Cardiac septum (tissue), 1 donor: Measurements from ENCODE around the gene PYGM. TPM values are rescaled to one million over a fixed set of nuclear protein-coding genes. Genes with fewer than 3 reads are reported as not detected.
A peak's percentile ranks its signal among the peaks of the same experiment; 100 is the strongest.

Experiments
- DNase-seq: peaks from one replicate; pipeline ENCODE4 v3.0.0-alpha.2; 2020; ENCODE audit warnings: low spot score
- intact Hi-C: fragments of 100-400 bp; cut with DNase I; formaldehyde crosslinking; loops from one replicate; pipeline ENCODE4 v1.14.0; 2022
- total RNA-seq: library from RNA; stranded (reverse); fragmentation: NEBNext Ultra II Directional; extraction: Animal tissue kit (Norgen Biotek cat#: 25700); gene quantifications from one replicate; pipeline ENCODE4 v1.2.1, GENCODE V29; 2021
- donor health status: DM: no; HTN: no; CAD: no.

The PYGM gene
- total RNA-seq, 1 donor from 2014 or later = 42.5 TPM

DNA sequence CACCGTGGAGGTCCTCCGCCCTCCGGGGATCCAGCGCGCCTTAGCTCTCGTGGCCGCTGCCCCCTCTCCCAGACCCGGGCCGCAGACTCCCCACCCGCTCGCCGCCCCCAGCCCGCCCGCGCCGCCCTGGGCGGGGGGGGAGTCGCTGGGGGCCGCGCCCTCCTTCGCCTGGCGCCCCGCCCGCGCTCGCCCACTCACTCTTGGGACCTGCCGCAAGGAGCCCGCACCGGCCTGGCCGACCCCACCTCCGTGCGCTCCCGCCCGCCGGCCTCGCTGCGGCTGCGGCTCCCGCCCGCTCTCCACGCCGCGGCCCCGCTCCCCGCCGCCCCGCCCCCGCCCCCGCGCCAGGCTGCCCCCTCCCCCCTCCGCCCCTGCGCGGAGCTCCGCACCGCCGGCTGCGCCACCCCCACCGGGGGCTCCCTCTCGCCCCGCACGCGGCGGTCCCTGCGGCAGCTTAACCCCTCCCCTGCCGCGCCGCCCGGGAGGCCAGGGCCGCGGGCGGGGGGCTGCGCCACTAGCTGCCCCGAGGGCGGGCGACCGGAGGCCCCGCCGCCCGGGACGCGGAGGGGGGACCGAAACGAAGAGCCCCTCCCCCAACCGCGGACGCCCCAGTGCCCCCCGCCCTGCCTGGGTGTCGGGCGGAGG lies 15.1 kb downstream of the PYGM start:
- DNase-seq = no peak
- intact Hi-C loops = loop anchor here (1.0 kb wide), 1 partner anchor 34 kb away; the partner anchor contains the start of gene SF1

DNA sequence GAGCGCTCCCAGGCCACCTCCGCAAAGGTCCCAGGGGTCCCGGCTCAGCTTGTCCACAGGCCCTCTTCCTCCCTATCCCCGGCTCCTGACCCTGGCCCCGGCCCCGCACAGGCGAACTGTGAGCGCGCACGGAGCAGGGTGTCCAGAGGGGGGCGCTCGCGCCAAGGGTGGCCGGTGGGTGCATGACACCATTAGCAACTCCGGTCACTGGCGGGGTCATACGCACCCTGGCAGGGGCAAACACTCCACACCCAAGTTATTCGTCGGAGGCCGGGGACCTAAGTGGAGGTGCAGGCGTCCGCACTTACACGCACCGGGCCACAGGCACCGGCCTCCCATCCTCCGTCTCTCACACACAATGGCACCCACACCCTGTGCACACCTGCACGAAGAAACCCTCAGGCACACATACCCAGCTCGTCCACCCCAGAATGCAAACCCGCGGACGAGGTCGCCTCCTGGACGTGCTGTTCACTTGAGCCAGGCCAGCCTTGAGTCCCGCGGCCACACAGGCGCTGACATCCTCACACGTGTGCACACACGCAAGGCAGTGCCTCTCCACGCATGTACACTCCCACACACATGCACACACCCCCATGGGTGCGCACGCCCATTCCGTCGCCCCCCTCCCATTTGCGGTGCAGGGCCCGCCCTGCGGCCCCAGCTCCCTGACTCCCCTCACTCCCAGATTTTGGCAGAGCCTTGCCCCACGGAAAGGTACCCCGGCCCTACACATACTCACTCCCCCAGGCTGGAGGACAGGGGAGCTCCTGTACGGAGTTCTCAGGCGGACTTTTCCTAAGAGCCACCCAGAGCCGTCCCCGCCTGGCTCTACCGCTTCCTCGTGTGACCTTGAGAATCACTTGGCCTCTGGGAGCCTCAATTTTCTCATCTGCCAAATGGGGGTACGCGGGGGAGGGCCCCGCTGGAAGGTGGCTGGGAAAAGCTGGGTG lies 15.9 kb downstream of the PYGM start, which contains the start of gene RASGRP2:
RASGRP2 (minus strand) TSS at position 552 of the 953 bp plus-strand sequence. CDS start 1,276 bp downstream, outside the sequence.
- intact Hi-C loops = loop anchor here (1.0 kb wide), 1 partner anchor 34 kb away; the partner anchor contains the start of gene SF1
- peak; percentile 97 for DNase-seq

DNA sequence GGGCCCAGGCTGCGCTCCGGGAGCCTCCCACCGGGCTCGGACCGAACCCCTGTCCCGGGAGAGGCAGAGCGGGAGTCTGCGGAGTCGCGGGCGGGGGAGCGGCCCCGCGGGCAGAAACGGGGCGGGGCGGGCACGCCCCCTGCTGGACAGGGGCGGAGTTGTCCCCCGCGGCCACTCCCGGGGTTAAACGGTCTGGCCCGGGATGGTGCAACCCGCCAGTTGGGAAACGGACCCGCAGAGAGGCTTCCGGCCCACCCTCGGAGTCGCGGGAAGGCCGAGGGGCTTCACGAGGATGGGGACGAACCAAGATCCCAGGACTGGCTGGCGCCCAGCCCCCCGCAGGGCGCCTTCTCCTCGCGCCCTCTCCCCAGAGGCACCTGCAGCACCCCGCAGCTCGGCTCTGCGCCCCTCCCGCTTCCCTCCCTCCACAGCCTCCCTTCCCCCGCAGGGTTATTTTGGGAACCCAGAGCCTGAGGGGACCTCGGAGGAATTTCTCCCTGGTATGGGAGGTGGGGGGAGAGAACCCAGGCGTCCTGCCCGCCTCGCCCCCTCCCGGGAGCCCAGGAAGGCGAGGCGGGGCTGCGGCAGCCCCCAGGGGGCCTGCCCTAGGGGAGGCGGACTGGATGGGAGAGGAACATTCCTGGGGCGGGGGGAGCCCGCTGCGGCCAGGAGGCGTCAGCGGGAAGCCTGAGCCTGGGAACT lies 16.7 kb downstream of the PYGM start:
- intact Hi-C loops = no loop called here
- peak; percentile 95 for DNase-seq

DNA sequence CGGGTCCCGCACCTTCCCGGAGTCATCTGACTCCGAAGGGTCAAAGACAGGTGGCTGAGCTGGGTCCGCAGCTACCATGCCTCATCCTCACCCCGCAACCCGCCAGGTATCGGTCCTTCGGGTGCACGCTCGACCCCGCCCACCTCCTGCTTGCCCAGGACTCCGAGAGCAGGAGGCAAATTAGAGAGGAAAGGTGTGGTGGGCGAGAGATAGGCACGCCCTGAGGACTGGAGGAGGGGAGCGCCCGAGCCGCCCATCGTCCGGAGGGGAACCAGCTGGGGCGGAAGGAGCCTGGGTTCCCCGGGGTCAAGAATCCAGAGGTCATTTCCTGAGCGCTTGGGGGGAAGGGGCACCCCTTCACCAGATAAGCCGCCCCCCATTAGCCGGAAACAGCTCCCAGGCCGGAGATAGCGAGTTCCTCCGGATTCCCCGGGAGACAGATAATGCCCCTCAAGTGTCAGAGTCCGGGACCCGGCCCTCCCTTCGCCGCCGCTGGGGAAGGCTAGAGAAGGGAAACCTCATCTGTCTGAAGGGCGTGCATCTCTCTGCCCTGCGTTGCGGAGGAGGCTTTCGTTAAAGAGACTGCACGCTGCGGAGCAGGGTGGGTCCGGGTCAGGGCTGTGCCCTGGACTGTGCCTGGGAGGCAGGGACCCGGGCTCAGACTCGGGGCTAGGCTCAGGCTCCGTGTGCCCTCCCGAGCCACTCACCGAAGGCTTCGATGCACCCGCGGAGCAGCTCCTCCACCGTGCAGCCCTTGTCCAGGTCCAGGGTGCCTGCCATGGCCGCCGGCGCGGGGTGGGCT lies 17.5 kb downstream of the PYGM start:
- DNase-seq = no peak
- intact Hi-C loops = no loop called here

DNA sequence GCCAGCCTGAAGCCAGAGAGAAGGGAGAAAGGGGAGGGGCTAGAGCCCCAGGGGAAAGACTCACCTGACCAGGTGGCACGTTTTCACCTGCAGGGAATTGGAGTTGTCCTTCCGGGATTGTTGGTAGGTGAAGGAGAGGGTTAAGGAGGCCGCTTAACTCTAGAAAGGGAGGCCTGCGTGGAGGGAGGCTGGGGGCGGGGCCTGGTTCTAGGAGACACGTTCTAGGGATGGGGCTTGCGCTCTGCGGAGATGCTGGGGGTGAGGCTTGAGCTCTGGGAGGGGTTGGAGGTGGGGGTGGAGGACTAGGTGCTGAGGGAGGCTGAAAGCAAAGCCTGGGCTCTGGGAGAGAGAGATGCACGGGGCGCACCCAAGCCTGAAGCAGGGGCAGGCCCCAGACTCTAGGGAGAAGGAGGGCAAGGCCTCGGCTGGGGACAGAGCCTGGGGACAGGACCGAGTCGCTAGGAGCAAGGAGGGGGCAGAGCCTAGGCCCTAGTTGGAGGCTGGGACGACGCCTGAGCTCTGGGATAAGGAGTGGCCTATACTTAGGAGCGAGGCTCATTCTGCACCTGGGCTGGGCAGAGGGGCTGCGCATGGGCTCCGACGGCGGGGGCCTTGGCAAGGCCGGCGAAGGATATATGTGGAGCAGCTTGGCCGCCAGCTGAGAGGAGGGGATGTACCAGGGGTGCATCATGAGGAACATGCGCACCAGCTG lies 18.2 kb downstream of the PYGM start:
- intact Hi-C loops = no loop called here
- DNase-seq = no peak

DNA sequence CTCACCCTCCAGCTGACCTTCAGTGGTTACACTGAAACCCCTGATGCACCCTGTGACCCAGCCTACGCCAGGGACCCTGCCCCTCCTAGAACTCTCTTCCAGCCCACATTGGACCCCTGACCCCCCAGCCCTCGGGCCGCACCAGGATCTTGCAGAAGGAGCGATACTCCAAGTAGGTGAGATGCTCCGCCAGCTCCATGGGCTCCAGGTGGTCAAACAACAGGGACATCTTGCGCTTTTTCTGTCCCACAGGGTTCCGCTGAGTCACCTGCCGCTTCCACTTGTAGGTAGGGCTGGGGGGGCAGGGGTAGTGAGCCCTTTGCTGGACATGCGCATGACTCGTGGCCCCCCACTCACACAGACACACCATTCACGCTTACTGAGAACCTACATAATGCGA lies 19.9 kb downstream of the PYGM start:
- DNase-seq = no peak
- intact Hi-C loops = no loop called here

DNA sequence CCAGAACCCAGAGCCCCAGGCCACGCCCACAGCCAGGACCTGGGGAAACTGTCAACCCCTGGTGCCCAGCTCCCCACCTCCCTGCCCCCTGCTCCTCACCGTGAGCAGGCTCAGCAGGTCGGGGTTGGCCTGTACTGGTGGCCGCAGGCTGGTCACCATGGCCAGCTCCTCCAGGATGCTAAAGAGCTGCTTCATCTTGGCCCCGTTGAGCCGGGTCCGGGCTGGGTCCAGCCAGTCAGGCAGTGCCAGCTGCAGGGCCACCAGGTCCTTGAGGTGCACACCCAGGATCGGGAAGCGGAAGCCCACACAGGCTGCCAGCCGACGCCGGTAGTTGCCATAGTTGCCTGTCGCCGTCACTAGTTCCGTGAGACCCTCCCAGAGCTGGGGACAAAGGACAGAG lies 23.1 kb downstream of the PYGM start:
- no peak for DNase-seq
- intact Hi-C loops = no loop called here

DNA sequence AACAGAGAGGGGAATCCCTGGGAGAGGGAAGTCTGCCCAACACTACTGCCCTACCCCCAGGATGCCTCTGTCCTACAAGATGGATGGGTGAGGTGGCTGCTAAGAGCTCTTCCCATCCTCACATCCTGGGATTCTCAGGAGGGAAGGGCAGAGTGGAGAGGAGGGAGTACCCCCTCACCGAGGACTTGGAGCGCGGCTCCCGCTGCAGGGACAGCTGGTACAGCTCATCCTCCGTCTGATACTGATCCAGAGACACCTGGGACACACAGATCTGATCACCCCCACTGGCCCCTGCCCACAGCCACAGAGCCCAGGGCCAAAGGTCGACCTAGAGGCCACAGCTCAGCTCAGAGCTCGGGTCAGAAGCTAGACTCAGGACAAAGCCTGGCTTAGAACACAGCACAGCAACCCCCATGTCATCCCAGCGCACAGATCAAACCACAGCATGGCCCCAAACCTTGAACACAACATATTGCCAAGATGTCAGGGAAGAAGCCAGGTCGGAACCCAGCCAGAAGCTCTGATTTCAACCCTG lies 24.0 kb downstream of the PYGM start:
- DNase-seq = no peak
- intact Hi-C loops = no loop called here

DNA sequence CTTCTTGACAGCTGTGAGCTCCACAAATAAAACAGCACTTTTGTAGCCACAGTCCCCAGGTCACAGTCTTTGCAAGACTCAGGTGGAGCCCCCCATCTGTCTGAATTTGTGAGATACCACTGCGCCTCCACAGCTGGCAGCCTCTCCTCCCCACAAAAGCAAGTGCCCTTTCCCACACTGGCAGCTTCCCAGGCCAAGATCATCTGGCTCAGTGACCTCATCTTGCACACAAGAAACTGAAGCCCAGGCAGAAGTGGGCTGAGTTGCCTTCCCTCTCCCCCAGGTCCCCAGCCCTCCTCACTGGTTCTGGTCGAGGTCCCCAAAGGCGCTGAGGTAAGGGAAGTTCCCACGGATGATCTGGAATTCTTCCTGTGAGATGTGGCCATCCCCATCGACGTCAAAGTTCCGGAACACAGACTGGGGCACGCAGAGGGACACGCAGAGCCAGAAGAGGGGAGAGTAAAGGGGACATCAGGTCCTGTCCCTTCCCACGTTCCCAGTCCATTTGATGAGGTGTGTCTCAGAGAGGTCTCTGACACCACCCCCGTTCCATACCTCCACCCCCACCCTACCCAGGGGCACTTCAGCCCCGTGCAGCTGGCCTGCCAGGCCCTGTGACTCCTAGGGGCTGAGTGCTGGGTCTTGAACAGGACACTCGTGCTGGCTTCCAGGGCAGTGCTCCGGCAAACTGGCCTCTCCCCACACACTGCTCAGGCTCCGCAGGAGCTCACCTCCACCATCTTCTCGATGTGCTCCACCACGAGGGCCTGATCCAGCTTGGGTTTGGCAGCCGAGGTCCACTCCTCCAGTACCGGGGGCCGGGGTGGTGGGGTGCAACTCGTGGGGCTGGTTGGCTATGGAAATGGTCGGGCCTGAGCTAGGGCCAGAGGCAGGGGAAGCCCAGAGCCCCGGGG lies 24.7 kb downstream of the PYGM start:
- DNase-seq = no peak
- intact Hi-C loops = no loop called here

DNA sequence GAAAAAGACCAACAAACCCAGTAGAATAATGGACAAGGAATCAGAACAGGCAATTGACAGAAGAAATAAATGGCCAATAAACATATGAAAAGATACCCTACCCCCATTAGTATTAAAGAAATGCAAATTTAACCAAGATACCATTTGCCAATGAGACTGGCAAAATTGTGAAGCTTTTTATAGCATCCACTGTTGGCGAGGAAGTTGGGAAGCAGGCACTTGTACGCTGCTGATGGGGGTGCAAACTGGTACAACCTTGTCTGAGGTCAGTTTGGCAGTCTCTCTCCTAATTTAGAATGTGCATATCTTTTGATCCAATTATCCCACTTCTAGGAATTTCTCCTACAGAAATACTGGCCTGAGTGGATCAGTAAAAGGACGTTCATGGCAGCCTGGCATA lies 28.2 kb downstream of the PYGM start:
- DNase-seq = no peak
- intact Hi-C loops = no loop called here

DNA sequence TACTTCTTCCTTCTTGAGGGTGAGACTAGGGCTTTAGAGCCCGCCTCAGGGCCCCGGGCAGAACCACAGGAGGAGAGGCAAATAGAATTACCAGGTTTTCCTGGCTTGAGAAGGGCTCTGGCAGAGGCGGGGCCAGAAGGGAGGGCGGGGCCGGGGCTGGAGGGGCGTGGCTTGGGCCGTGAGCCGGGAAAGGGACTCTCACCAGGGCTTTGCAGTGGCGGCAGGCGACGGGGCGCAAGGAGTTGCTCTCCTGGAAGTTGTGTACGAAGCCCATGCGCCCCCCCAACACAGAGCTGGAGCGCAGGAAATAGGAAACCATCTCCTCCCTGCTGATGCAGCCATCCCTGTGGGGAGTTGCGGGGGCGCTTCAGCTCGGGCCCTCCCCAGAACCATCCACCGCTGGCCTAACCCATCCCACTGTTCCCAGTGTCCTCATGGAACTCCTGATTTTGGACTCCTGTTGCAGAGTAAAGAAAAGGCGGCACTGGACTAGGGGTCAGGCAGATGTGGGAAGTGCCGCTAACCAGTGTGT lies 29.9 kb downstream of the PYGM start:
- intact Hi-C loops = no loop called here
- DNase-seq = no peak

DNA sequence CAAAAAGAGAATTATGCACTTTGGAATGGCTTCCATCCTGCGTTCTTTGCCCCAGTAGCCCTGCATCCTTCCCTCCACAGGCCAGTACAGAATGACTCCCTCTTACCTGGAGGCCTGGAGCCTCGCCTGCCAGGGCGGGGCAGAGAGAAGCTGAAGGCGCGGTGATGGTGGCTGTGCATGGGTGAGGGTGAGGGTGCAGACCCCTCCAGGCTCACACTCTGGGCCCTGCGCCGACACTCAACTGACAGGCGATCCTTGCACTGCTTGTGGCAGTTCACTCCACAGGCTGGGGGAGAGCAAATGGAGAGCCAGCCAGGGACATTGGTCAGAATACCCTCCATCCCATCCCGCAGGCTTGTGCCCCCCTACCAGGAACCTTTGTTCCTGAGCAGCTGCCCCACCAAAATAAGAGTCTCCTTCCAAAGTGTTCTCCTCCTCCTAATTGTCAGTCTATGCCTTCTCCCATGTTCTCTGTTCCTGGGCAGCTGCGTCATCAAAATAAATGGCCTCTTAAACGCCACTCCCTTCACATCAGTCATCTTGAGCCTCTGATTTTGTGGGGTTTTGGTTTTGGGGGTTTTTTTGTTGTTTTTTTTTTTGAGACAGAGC lies 30.9 kb downstream of the PYGM start:
- intact Hi-C loops = no loop called here
- no peak for DNase-seq

DNA sequence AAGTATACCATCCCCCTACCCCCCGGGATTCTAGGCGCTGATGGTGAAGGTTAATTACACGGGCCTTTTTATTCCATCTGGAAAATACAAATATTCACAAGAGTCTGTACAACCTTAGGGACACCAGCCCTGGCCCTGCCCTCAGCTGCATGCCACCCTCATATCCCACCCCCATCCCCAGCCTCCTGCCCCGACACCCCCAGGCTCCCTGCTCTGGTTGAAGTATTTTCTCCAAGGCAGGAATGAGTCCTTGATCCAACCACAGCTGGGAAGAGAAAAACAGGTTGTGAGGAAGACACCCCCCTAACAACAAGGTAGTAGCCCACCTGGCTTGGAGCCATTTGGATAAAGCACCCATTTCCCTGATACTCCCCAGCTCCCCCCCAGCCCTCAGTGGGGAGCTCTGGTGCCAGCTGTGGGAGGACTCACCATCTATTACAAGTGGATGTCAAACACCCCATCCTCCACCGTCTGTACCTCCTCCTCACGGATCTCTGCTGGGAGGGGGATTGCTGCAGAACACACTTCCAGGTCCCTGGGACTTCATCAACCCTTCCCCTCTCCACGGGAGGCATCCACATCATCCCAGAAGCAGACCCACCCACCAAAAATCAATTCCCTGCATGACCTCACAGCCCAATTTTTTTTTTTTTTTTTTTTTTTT lies 32.8 kb downstream of the PYGM start:
- DNase-seq = no peak
- intact Hi-C loops = no loop called here

DNA sequence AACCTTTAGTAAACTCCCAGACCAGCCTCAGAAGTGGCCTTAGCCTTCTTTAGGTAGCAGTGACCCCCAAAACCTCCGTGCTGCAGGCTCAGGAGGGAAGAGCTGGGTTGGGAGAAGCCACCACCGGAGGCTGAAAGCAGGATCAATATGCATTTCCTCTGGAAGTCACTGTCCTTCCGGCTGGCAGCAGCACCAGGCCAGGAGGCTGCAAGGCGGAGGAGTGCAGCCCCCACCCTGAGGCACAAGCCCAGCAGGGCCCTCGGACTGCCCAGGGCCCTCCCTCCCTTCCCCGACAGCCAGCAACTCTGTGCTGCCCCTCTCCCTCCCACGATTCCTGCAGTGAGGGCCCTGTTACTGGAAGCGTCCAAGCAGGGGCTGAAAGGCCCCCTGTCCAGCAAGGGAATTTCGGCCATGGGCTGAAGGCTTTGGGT lies 33.5 kb downstream of the PYGM start:
- intact Hi-C loops = no loop called here
- no peak for DNase-seq

DNA sequence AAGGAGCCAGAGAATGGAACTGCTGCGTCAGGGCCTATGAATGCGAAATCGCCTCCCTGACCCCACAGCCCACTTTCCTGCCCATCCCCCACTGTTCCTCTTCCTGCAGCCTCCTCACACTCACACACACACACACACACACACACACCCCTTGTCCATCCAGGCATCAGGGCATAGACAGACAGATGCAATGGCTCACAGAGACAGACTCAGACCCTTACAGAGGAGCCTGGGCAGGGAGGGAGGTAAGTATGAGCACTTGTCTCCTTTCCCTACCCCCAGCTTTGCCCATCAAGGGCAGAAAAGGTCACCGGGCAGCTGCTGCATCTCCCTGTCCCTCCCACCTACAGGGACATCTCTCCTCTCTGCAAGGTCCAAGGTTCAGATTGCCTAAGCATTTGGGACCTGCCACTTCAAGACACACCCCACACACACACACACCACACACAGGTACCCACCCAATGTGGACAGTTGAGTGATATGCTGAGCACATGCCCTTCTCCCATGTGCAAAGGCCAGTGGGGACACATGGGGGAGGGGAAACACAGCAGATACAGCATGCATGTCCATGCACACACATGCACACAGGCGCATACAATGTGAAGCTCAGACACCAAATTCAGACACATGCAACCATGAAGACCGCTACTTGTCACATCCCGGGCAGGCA lies 34.8 kb downstream of the PYGM start:
- intact Hi-C loops = loop anchor here (2.0 kb wide), 1 partner anchor 36 kb away; no protein-coding TSS in a partner anchor
- DNase-seq = no peak
